MCF 10A (cell line): ENCODE measurements around the gene GLCCI1. TPM values are rescaled to one million over a fixed set of nuclear protein-coding genes. Genes with fewer than 3 reads are reported as not detected.

Experiments used
- BruUV-seq: library from RNA; stranded (reverse); fragments of 400-500 nt; replicated peaks from 2 replicates; lab custom pipeline; 2021; lab: Mats Ljungman, UMichigan
- CTCF ChIA-PET: fragments of 300-600 bp; sonication (Branson Sonifier 250); formaldehyde crosslinking; extraction: SDS; loops from one replicate; lab custom pipeline; 2021; ENCODE audit warnings: antibody characterized with exemption, inconsistent platforms; lab: Yijun Ruan, JAX
- POLR2A ChIA-PET: fragments of 300-600, 350-650 bp; sonication (Branson Sonifier 250); formaldehyde crosslinking; extraction: SDS; loops from one replicate; lab custom pipeline; 2020; ENCODE audit warnings: antibody characterized with exemption, inconsistent platforms; lab: Yijun Ruan, JAX
- DNase-seq: peaks from one replicate; pipeline ENCODE4 v3.0.0-alpha.2; 2018; ENCODE audit not compliant: unreplicated experiment
- H3K27ac Mint-ChIP-seq: one replicate; pipeline ENCODE4 v1.8.0; 2022; ENCODE audit warnings: mild to moderate bottlenecking, low read depth, mixed read lengths; ENCODE audit not compliant: unreplicated experiment
- H3K27me3 Mint-ChIP-seq: one replicate; pipeline ENCODE4 v1.8.0; 2022; ENCODE audit warnings: mixed read lengths; ENCODE audit not compliant: insufficient read depth, unreplicated experiment
- H3K36me3 Mint-ChIP-seq: one replicate; pipeline ENCODE4 v1.8.0; 2022; ENCODE audit warnings: mild to moderate bottlenecking, moderate library complexity, mixed read lengths; ENCODE audit not compliant: insufficient read depth, unreplicated experiment
- H3K4me1 Mint-ChIP-seq: one replicate; pipeline ENCODE4 v1.8.0; 2022; ENCODE audit warnings: mixed read lengths; ENCODE audit not compliant: insufficient read depth, unreplicated experiment
- H3K4me3 Mint-ChIP-seq: one replicate; pipeline ENCODE4 v1.8.0; 2022; ENCODE audit warnings: mild to moderate bottlenecking, moderate library complexity, mixed read lengths; ENCODE audit not compliant: unreplicated experiment
- H3K9me3 Mint-ChIP-seq: one replicate; pipeline ENCODE4 v1.8.0; 2022; ENCODE audit warnings: mixed read lengths; ENCODE audit not compliant: unreplicated experiment
- intact Hi-C: fragments of 100-400 bp; cut with micrococcal nuclease; formaldehyde crosslinking; loops from 2 replicates; pipeline ENCODE4 v1.14.1; 2022
- total RNA-seq: library from RNA; stranded (reverse); gene quantifications from 2 replicates; pipeline ENCODE4 v1.2.3, GENCODE V29; 2022
- TF ChIP-seq, protein P1 (sequence below): fragments of 200-600 bp; IDR thresholded peaks from one replicate; pipeline ENCODE4 v1.8.0; 2022; ENCODE audit warnings: antibody characterized with exemption, mild to moderate bottlenecking; ENCODE audit not compliant: unreplicated experiment

The GLCCI1 gene
- total RNA-seq, 1 experiment from 2014 or later, result 5.3 TPM

DNA sequence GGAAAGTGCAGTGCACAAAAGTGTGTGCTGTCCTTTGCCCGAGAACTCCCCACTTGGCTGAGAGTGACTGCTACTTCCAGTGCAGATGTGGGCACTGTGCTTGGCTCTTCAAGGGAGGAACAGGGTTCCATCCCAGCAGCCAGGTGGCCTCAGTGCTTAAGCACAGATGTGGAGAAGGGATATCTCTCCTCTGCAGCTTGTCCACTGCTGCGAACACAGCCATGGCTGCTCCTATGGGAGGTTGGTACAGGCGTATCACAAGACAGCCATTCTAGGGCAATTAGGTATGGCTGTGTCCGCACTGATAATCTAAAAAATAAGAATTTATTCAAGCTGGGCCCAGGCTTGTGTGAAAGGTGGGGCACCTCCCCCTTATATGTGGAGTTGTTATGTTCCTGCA lies 66.6 kb downstream of the GLCCI1 start:
- POLR2A ChIA-PET, result interaction anchor here (0.9 to 1.8 kb wide), 4 partner anchors 13 to 354 kb away, joined by 3 to 6 read pairs (median 4); no protein-coding TSS in a partner anchor
- Mint-ChIP-seq H3K27ac (no peak overlapping the region), H3K36me3 (no peaks in the 10 kb centered on the region), H3K9me3 (no peaks in the 10 kb centered on the region), H3K4me3 (no peak overlapping the region), H3K4me1 (no peaks in the 10 kb centered on the region), H3K27me3 (no peaks in the 10 kb centered on the region)
- TF ChIP-seq, protein P1, sequence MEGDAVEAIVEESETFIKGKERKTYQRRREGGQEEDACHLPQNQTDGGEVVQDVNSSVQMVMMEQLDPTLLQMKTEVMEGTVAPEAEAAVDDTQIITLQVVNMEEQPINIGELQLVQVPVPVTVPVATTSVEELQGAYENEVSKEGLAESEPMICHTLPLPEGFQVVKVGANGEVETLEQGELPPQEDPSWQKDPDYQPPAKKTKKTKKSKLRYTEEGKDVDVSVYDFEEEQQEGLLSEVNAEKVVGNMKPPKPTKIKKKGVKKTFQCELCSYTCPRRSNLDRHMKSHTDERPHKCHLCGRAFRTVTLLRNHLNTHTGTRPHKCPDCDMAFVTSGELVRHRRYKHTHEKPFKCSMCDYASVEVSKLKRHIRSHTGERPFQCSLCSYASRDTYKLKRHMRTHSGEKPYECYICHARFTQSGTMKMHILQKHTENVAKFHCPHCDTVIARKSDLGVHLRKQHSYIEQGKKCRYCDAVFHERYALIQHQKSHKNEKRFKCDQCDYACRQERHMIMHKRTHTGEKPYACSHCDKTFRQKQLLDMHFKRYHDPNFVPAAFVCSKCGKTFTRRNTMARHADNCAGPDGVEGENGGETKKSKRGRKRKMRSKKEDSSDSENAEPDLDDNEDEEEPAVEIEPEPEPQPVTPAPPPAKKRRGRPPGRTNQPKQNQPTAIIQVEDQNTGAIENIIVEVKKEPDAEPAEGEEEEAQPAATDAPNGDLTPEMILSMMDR, result no peak
- CTCF ChIA-PET, result interaction anchor here (0.6 to 2.1 kb wide), 31 partner anchors 10 to 389 kb away, joined by 3 to 23 read pairs (median 4); partner anchors contain the start of gene GLCCI1
- intact Hi-C loops, result loop anchor here (5.0 kb wide), 1 partner anchor 262 kb away; no protein-coding TSS in a partner anchor
- no TSS peak for BruUV-seq
- DNase-seq, result no peak

DNA sequence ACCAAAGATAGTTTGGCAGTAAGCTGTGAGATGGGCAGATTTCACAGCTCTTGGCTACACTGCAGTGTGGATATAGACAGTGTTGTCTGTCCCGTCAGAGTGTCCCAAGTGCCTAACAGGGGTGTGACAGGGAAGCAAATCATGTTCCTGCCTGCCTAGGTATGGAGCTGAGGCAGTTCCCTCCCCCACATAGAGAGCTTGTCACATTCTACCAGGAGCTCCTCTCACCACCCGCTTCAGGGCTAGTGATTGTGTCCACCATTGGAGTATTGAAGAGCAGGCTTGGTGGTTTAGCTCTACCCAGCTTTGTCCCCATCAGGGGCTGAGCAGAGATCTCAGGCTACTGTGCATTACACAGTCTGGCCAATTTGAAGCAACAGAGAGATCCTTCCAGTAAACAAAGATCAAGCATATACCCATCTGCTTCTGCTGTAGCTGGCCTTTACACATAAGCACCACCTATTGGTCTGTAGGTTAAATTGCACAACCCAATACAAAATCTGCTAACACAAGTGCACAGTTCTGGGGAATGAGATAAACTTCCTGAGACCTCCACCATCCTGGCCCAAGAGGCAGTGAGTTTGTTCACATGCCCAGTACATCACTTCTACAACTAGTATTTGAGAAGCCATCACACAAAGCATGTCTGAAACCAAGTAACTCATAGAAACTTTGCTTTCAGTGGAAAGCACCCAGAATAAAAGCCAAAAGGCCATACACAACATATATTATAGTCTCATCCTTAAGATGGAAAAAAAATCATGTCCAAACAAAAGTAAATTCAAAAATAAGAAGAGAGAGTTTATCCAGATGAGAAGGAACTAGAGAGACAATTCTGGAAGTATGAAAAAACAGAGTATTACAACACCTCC lies 67.3 kb downstream of the GLCCI1 start:
- peak; percentile 52 for DNase-seq
- BruUV-seq, result no TSS peak

DNA sequence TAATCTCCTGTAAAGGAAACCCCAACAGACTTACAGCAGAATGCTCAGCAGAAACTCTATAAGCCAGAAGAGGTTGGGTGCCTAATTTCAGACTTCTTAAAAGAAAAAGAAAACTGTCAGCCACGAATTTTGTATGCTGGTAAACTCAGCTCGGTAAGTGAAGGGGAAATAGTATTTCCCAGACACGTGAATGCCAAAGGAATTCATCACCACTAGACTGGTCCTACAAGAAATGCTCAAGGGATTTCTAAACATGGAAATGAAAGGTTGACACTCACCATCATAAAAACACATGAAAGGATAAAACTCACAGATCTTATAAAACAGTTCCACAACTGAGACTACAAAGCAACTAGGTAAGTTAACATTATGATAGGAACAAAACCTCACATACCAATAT lies 68.6 kb downstream of the GLCCI1 start:
- no peak overlapping the region for H3K4me3 Mint-ChIP-seq
- H3K36me3 Mint-ChIP-seq, result no peaks in the 10 kb centered on the region
- no peaks in the 10 kb centered on the region for H3K4me1 Mint-ChIP-seq
- ChIA-PET POLR2A (no interaction called here), CTCF (interaction anchor here (0.6 to 0.7 kb wide), 2 partner anchors 18 to 359 kb away, joined by 3 read pairs; no protein-coding TSS in a partner anchor)
- no peaks in the 10 kb centered on the region for H3K9me3 Mint-ChIP-seq
- no peak for DNase-seq
- intact Hi-C loops, result loop anchor here (2.0 to 5.0 kb wide), 2 partner anchors 260 to 442 kb away; no protein-coding TSS in a partner anchor
- H3K27me3 Mint-ChIP-seq, result no peaks in the 10 kb centered on the region
- no peak overlapping the region for H3K27ac Mint-ChIP-seq
- BruUV-seq, result no TSS peak
- TF ChIP-seq, protein P1, result no peak

More for the DNA sequence above, 67.3 kb downstream of the GLCCI1 start:
- intact Hi-C loops, result loop anchor here (1.0 to 5.0 kb wide), 4 partner anchors 261 to 441 kb away; no protein-coding TSS in a partner anchor
- ChIA-PET CTCF (interaction anchor here (0.6 to 2.1 kb wide), 31 partner anchors 10 to 390 kb away, joined by 3 to 23 read pairs (median 4); partner anchors contain the start of gene GLCCI1), POLR2A (interaction anchor here (1.1 to 1.8 kb wide), 3 partner anchors 38 to 355 kb away, joined by 3 to 6 read pairs (median 5); no protein-coding TSS in a partner anchor)
- Mint-ChIP-seq H3K27ac (no peak overlapping the region), H3K4me1 (no peaks in the 10 kb centered on the region), H3K36me3 (no peaks in the 10 kb centered on the region), H3K27me3 (no peaks in the 10 kb centered on the region), H3K9me3 (no peaks in the 10 kb centered on the region), H3K4me3 (no peak overlapping the region)
- TF ChIP-seq, protein P1, result peak; percentile 50
